ENCODE results near the gene CASP1.

- TF ChIP-seq CTCF (IDR thresholded peaks at IDR 0.05; ENCODE audit: low read depth, low read length, poor library complexity, severe bottlenecking) (no peak), EZH2phosphoT487 (IDR thresholded peaks at IDR 0.05; ENCODE audit: borderline replicate concordance, low read length) (no peak)
Observed at GRCh38 chr11:105022527-105022926, 12.4 kb downstream of the CASP1 start.

All from DOHH2 (cell line).